GM12801 (cell line): ENCODE data around the gene DYNLL1.

ENCODE experiments used
- CTCF ChIP-seq: IDR thresholded peaks from one replicate; pipeline ENCODE4 v1.5.1; 2011; ENCODE audit warnings: control low read depth; ENCODE audit not compliant: insufficient read length; ENCODE audit errors: extremely low read depth

The DYNLL1 gene

GRCh38 chr12:120532701-120533238 is 36.9 kb downstream of the DYNLL1 start:
- TF ChIP-seq CTCF, result no peak

DNA sequence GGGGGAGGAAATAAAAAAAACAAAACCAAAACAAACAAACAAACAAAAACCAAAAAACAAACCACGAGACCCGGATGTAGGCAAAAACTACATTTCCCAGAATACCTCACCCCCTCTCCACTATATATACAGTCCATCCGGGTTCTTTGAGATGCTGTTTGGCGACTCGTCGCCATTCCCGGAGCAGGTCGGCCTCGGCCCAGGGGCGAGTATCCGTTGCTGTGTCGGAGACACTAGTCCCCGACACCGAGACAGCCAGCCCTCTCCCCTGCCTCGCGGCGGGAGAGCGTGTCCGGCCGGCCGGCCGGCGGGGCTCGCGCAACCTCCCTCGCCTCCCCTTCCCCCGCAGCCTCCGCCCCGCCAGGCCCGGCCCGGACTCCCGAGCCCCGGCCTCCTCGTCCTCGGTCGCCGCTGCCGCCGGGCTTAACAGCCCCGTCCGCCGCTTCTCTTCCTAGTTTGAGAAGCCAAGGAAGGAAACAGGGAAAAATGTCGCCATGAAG is 38.3 kb downstream of the DYNLL1 start, which contains the start of gene RNF10:
RNF10 (plus strand) TSS at position 154 of the 500 bp plus-strand sequence. CDS start 456 bp downstream, outside the sequence.
- no peak for TF ChIP-seq CTCF

DNA sequence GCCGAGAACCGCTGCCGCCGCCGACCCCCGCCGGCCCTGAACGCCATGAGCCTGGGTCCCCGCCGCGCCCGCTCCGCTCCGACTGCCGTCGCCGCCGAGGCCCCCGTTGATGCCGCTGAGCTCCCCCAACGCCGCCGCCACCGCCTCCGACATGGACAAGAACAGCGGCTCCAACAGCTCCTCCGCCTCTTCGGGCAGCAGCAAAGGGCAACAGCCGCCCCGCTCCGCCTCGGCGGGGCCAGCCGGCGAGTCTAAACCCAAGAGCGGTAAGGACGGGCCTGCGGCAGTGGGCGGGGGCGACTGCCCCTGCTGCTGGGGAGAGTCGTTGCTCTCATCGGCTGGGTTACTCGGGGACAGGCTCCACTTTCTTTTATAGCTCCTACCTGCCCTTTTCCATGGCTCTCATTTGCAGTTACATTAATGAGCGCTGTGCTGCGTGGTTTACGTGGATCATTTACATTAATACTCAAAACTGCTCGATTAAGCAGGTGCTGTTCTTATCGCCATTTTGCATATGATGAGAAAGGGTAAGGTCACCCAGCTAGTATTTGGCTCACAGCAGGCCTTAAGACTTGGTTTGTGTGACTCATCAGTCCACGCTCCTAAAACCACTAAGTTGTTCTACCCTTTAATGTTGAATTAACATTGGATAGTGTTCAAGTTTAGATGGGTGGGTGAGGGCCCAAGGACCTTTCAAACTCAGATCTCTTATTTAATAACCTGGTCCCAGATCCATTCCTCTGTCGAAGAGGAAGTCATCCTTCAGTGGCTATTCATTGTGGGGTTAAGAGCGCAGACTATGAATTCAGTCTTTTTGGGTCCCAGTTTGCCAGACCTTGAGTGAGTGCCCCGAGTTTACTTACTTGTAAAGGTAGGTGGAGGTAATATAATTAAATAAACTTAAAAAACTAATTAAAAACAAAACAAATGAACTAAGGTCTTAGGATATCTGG is 39.1 kb downstream of the DYNLL1 start:
- TF ChIP-seq CTCF, result no peak

- TF ChIP-seq CTCF, result no peak
Measured at GRCh38 chr12:120536064-120536791, 40.3 kb downstream of the DYNLL1 start.

- TF ChIP-seq CTCF, result no peak
Measured at GRCh38 chr12:120537856-120538220, 41.9 kb downstream of the DYNLL1 start.

- TF ChIP-seq CTCF, result no peak
Measured at GRCh38 chr12:120538281-120539156, 42.6 kb downstream of the DYNLL1 start.
